Endodermal cell (in vitro differentiated cells): ENCODE data around the gene CERKL. TPM values are rescaled to one million over a fixed set of nuclear protein-coding genes. Genes with fewer than 3 reads are reported as not detected.

Experiments used
- DNase-seq: peaks from one replicate; pipeline ENCODE4 v3.0.0-alpha.2; 2017
- H3K27ac ChIP-seq: 2 replicates; pipeline ENCODE4 v1.5.1; 2013; ENCODE audit warnings: mild to moderate bottlenecking, low read depth, low read length, moderate library complexity
- H3K27me3 ChIP-seq: 2 replicates; pipeline ENCODE4 v1.6.1; 2013; ENCODE audit warnings: mild to moderate bottlenecking, low read length, moderate library complexity; ENCODE audit not compliant: insufficient read depth, control insufficient read depth, poor library complexity, severe bottlenecking
- H3K36me3 ChIP-seq: 2 replicates; pipeline ENCODE4 v1.7.0; 2013; ENCODE audit warnings: mild to moderate bottlenecking, low read length, moderate library complexity; ENCODE audit not compliant: control insufficient read depth, insufficient read depth
- H3K4me1 ChIP-seq: one replicate; pipeline ENCODE4 v1.7.0; 2013; ENCODE audit warnings: low read length; ENCODE audit not compliant: control insufficient read depth, insufficient read depth
- H3K4me3 ChIP-seq: 2 replicates; pipeline ENCODE4 v1.5.1; 2013; ENCODE audit warnings: mild to moderate bottlenecking, low read length, moderate library complexity
- H3K9ac ChIP-seq: 2 replicates; pipeline ENCODE4 v1.6.1; 2013; ENCODE audit warnings: mild to moderate bottlenecking, low read length, moderate library complexity; ENCODE audit not compliant: poor library complexity, severe bottlenecking; ENCODE audit errors: extremely low read depth
- H3K9me3 ChIP-seq: 2 replicates; pipeline ENCODE4 v1.6.1; 2013; ENCODE audit warnings: mild to moderate bottlenecking, low read length, moderate library complexity; ENCODE audit not compliant: control insufficient read depth
- H3K27ac Mint-ChIP-seq: 2 replicates; pipeline ENCODE4 v1.8.0; 2020; ENCODE audit warnings: mixed read lengths
- H3K27me3 Mint-ChIP-seq: 2 replicates; pipeline ENCODE4 v1.8.0; 2021; ENCODE audit warnings: mild to moderate bottlenecking, mixed read lengths; ENCODE audit not compliant: insufficient read depth
- H3K36me3 Mint-ChIP-seq: 2 replicates; pipeline ENCODE4 v1.8.0; 2020; ENCODE audit warnings: low read depth, mixed read lengths
- H3K4me1 Mint-ChIP-seq: 2 replicates; pipeline ENCODE4 v1.8.0; 2020; ENCODE audit warnings: mixed read lengths
- H3K4me3 Mint-ChIP-seq: 2 replicates; pipeline ENCODE4 v1.8.0; 2020; ENCODE audit warnings: mild to moderate bottlenecking, moderate library complexity, mixed read lengths
- H3K9me3 Mint-ChIP-seq: 2 replicates; pipeline ENCODE4 v1.8.0; 2020; ENCODE audit warnings: mild to moderate bottlenecking, mixed read lengths
- CTCF ChIP-seq: fragments of 200-600 bp; sonication (generic); conservative IDR thresholded peaks from 2 replicates; pipeline ENCODE4 v1.5.0; 2021; ENCODE audit warnings: antibody characterized with exemption, mild to moderate bottlenecking
- WGBS, 2 experiments: methylation state at CpG; one replicate each; pipeline versions ENCODE4 v1.1.5 to v1.1.7; 2013; ENCODE audit warnings: missing lambda C conversion rate in 2 of 2, mixed read lengths in 1 of 2; ENCODE audit not compliant: insufficient coverage in 1 of 2, insufficient read length in 1 of 2; 5-methylcytosine and 5-hydroxymethylcytosine counted together
- total RNA-seq, 2 donors: library from RNA; stranded (reverse); fragmentation: NEBNext Ultra II Directional in 1 of 2; extraction: Animal tissue kit (Norgen Biotek cat#: 25700) in 1 of 2; gene quantifications; 2 replicates in 1 of 2; 3 replicates in 1 of 2; pipeline ENCODE4 v1.2.1, GENCODE V29; 2021

Gene CERKL
- total RNA-seq, 2 donors from 2014 or later: 0.20 to 0.31 TPM

GRCh38 chr2:181554061-181554830 lies 102.7 kb downstream of the CERKL start:
- no peak overlapping the region for H3K27ac ChIP-seq
- no peaks in the 10 kb centered on the region for H3K27me3 ChIP-seq
- no peaks in the 10 kb centered on the region for H3K4me1 ChIP-seq
- Mint-ChIP-seq H3K36me3 (no peaks in the 10 kb centered on the region), H3K9me3 (no peaks in the 10 kb centered on the region), H3K27ac (no peak overlapping the region), H3K4me3 (no peak overlapping the region), H3K27me3 (no peaks in the 10 kb centered on the region), H3K4me1 (peaks cover 15% of the 10 kb centered on the region)
- WGBS, 2 experiments: 82% methylated on average over 2 of the region's 2 CpGs; no CpG with 5 or more reads in 1 of the 2 experiments
- no peak overlapping the region for H3K4me3 ChIP-seq
- no peaks in the 10 kb centered on the region for H3K9me3 ChIP-seq
- DNase-seq: no peak
- H3K9ac ChIP-seq: no peak overlapping the region
- no peaks in the 10 kb centered on the region for H3K36me3 ChIP-seq
- no peak for TF ChIP-seq CTCF

GRCh38 chr2:181553244-181553643 lies 103.7 kb downstream of the CERKL start:
- WGBS, 2 experiments: 100% methylated on average over 1 of the region's 2 CpGs; no CpG with 5 or more reads in 1 of the 2 experiments

GRCh38 chr2:181552808-181553207 lies 104.1 kb downstream of the CERKL start:
- H3K4me1 Mint-ChIP-seq: peaks cover 15% of the 10 kb centered on the region
- H3K9me3 Mint-ChIP-seq: no peaks in the 10 kb centered on the region
- H3K27me3 ChIP-seq: no peaks in the 10 kb centered on the region
- no peak overlapping the region for H3K27ac Mint-ChIP-seq
- H3K27me3 Mint-ChIP-seq: no peaks in the 10 kb centered on the region
- no peak overlapping the region for H3K4me3 ChIP-seq
- no peak for DNase-seq
- no peaks in the 10 kb centered on the region for H3K4me1 ChIP-seq
- H3K9me3 ChIP-seq: no peaks in the 10 kb centered on the region
- H3K36me3 Mint-ChIP-seq: no peaks in the 10 kb centered on the region
- no peak overlapping the region for H3K4me3 Mint-ChIP-seq
- 71 to 83% methylated on average over 1 of the region's 1 CpG for WGBS, 2 experiments
- no peak for TF ChIP-seq CTCF
- H3K9ac ChIP-seq: no peak overlapping the region
- no peaks in the 10 kb centered on the region for H3K36me3 ChIP-seq
- H3K27ac ChIP-seq: no peak overlapping the region

More at GRCh38 chr2:181553244-181553643, 103.7 kb downstream of the CERKL start:
- Histone ChIP-seq H3K4me3 (no peak overlapping the region), H3K27ac (no peak overlapping the region), H3K27me3 (no peaks in the 10 kb centered on the region), H3K9ac (no peak overlapping the region), H3K9me3 (no peaks in the 10 kb centered on the region), H3K36me3 (no peaks in the 10 kb centered on the region), H3K4me1 (no peaks in the 10 kb centered on the region)
- Mint-ChIP-seq H3K27me3 (no peaks in the 10 kb centered on the region), H3K27ac (no peak overlapping the region), H3K4me3 (no peak overlapping the region), H3K36me3 (no peaks in the 10 kb centered on the region), H3K4me1 (peaks cover 15% of the 10 kb centered on the region), H3K9me3 (no peaks in the 10 kb centered on the region)
- TF ChIP-seq CTCF: no peak
- DNase-seq: no peak
